Left colon (tissue), 2 donors: ENCODE measurements around the gene ANTKMT. TPM values are rescaled to one million over a fixed set of nuclear protein-coding genes. Genes with fewer than 3 reads are reported as not detected.

ENCODE experiments used
- ATAC-seq: fragments of 200-7000 bp; cut with Tn5 transposase; one replicate; pipeline ENCODE4 v1.9.1; 2020; ENCODE audit warnings: mild to moderate bottlenecking, moderate library complexity
- DNase-seq, 2 donors: peaks; one replicate each; pipeline ENCODE4 v3.0.0-alpha.2; 2020
- intact Hi-C, 2 donors: fragments of 100-400 bp; cut with DNase I in 1 of 2; cut with micrococcal nuclease in 1 of 2; formaldehyde crosslinking; loops; one replicate each; pipeline versions ENCODE4 v1.11.2 to v1.14.0; 2022; cut with DNase I, micrococcal nuclease
- long read RNA-seq: library from polyadenylated mRNA; unstranded; transcript quantifications from one replicate; pipeline ENCODE4 v2.0.0, GENCODE V29; 2021
- total RNA-seq, 2 donors: library from RNA; stranded (reverse); fragmentation: NEBNext Ultra II Directional; extraction: Animal tissue kit (Norgen Biotek cat#: 25700); gene quantifications; one replicate each; pipeline ENCODE4 v1.2.1, GENCODE V29; 2021
- donor health status: DM: no; HTN: no; CAD: no.
- donor health status: DM: yes; HTN: yes; CAD: no.

ANTKMT gene
- total RNA-seq = 10 to 100 TPM; 47.2 to 48.6 TPM
- long read RNA-seq, transcript FAM173A-207 (5 exons, 1,052 nt) = major isoform, 38 of 53 reads
- long read RNA-seq, partial matches to known transcripts = 5 of 53 reads
- long read RNA-seq, other reads (novel, unspliced or antisense) = 6 of 53 reads

- intact Hi-C loops = no loop called here
- peak; percentile 87 to 90 for DNase-seq
- peak; percentile 71 for ATAC-seq
Measured at GRCh38 chr16:720990-721764, at the start of gene ANTKMT. ANTKMT (plus strand) TSS chr16:721146; CDS start chr16:721275, 129 bp downstream.

- no peak for DNase-seq
- ATAC-seq = no peak
- intact Hi-C loops = no loop called here
Measured at GRCh38 chr16:671353-672131, 49.4 kb upstream of the ANTKMT start.

GRCh38 chr16:672371-672770 lies 48.6 kb upstream of the ANTKMT start:
- no peak for ATAC-seq
- no peak for DNase-seq

GRCh38 chr16:672851-673250 lies 48.1 kb upstream of the ANTKMT start:
- intact Hi-C loops = no loop called here
- no peak for ATAC-seq
- DNase-seq = no peak

More at GRCh38 chr16:672371-672770, 48.6 kb upstream of the ANTKMT start:
- intact Hi-C loops = no loop called here

GRCh38 chr16:673399-673991 lies 47.5 kb upstream of the ANTKMT start:
- ATAC-seq = no peak
- no peak for DNase-seq
- intact Hi-C loops = no loop called here

GRCh38 chr16:674214-674881 lies 46.6 kb upstream of the ANTKMT start:
- DNase-seq (no peak), ATAC-seq (no peak)
- intact Hi-C loops = no loop called here

- DNase-seq (peak in 1 of 2 donors; percentile 63), ATAC-seq (peak; percentile 13)
- intact Hi-C loops = no loop called here
Measured at GRCh38 chr16:674968-675883, 45.7 kb upstream of the ANTKMT start, which contains the start of gene RHBDL1. RHBDL1 (plus strand) TSS chr16:675671; CDS start chr16:675791, 120 bp downstream.

- intact Hi-C loops = no loop called here
Measured at GRCh38 chr16:675884-676564, 44.9 kb upstream of the ANTKMT start.

GRCh38 chr16:676565-676902 lies 44.4 kb upstream of the ANTKMT start:
- no peak for ATAC-seq
- intact Hi-C loops = no loop called here

More at GRCh38 chr16:675884-676564, 44.9 kb upstream of the ANTKMT start:
- DNase-seq = no peak
- peak; percentile 17 for ATAC-seq

GRCh38 chr16:676913-677312 lies 44.0 kb upstream of the ANTKMT start:
- ATAC-seq (peak; percentile 65), DNase-seq (peak; percentile 92 to 94)
- intact Hi-C loops = no loop called here

More at GRCh38 chr16:676565-676902, 44.4 kb upstream of the ANTKMT start:
- no peak for DNase-seq

GRCh38 chr16:677316-678190 lies 43.4 kb upstream of the ANTKMT start:
- intact Hi-C loops = no loop called here
- no peak for DNase-seq
- no peak for ATAC-seq

GRCh38 chr16:678209-678857 lies 42.6 kb upstream of the ANTKMT start:
- intact Hi-C loops = no loop called here
- no peak for DNase-seq
- no peak for ATAC-seq

GRCh38 chr16:678858-679813 lies 41.8 kb upstream of the ANTKMT start:
- DNase-seq = peak; percentile 77 to 87
- ATAC-seq = peak; percentile 22
- intact Hi-C loops = no loop called here

- peak; percentile 54 for ATAC-seq
- DNase-seq = peak; percentile 85 to 91
- intact Hi-C loops = no loop called here
Measured at GRCh38 chr16:679814-680624, 40.9 kb upstream of the ANTKMT start, which contains the start of gene STUB1. STUB1 (plus strand) TSS chr16:680410; CDS start chr16:680526, 116 bp downstream.
